Skin of body (tissue), 2 donors: ENCODE results near the gene RECQL. TPM values are rescaled to one million over a fixed set of nuclear protein-coding genes. Genes with fewer than 3 reads are reported as not detected.
A peak's percentile ranks its signal among the peaks of the same experiment; 100 is the strongest.

Experiments
- DNase-seq: peaks from one replicate; lab custom pipeline; 2025; lab: John Stamatoyannopoulos, UW
- total RNA-seq: library from RNA; depleted of rRNA; stranded (reverse); fragments of >200 nt; gene quantifications from one replicate; pipeline ENCODE4 v1.2.3, GENCODE V29; 2014

Gene RECQL, protein sequence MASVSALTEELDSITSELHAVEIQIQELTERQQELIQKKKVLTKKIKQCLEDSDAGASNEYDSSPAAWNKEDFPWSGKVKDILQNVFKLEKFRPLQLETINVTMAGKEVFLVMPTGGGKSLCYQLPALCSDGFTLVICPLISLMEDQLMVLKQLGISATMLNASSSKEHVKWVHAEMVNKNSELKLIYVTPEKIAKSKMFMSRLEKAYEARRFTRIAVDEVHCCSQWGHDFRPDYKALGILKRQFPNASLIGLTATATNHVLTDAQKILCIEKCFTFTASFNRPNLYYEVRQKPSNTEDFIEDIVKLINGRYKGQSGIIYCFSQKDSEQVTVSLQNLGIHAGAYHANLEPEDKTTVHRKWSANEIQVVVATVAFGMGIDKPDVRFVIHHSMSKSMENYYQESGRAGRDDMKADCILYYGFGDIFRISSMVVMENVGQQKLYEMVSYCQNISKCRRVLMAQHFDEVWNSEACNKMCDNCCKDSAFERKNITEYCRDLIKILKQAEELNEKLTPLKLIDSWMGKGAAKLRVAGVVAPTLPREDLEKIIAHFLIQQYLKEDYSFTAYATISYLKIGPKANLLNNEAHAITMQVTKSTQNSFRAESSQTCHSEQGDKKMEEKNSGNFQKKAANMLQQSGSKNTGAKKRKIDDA
- total RNA-seq: 36.4 TPM

DNA sequence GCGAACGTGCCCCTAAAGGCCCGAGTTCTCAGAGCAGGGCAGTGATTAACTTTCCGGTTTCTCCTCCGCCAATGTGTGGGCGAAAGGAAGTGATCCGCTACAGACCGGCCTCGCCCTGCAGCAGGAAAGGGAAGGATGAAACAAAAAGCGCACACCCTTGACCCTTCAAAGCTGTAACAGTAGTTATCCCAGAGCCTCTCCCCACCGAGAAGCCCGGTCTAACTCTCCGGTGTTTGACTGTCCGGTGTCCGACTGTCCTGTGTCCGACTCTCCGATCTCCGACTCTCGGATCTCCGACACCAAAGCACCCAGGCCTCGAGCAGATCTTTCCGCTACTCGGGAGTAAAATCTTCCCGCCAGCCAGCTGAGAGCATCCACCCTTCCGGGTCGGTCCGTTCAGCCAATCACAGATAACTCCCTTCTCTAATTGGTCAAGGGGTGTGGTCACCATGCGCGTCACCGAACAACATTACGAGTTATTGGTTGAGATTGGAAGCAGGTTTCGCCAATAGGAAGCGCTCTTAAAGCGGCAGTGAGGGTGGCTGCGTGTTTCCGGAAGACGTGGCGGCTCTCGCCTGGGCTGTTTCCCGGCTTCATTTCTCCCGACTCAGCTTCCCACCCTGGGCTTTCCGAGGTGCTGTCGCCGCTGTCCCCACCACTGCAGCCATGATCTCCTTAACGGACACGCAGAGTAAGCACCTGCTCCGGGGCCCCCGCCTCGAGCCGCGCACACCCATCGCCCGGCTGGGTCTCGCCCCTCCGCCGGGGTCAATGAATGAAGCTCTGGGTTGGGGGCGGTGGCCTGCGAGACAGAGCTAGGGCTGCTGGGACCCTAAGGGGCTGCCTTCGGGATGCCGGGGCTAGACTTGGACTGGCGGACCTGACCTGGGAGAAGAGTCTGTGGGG is at the start of gene RECQL, which contains the start of gene GOLT1B:
RECQL (minus strand) TSS at position 378 of the 906 bp plus-strand sequence. CDS start 2,065 bp downstream, outside the sequence.
GOLT1B (plus strand) TSS at position 532 of the 906 bp plus-strand sequence; CDS start at position 667, 135 bp downstream.
- peak; percentile 100 for DNase-seq

DNA sequence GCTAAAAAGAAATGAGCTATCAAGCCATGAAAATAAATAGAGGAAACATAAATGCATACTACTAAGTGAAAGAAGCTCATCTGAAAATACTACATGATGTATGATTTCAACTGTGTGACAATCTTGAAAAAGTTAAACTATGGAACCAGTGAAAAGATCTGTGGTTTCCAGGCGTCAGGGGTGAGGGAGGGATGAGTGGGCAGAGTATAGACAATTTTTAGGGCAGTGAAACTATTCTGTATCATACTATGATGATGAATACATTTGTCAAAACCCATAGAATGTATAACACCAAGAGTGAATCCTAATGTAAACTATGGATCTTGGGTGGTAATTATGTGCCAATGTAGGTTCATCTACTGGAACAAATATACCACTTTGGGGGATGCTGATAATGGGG is 46.0 kb upstream of the RECQL start:
- DNase-seq: no peak

DNA sequence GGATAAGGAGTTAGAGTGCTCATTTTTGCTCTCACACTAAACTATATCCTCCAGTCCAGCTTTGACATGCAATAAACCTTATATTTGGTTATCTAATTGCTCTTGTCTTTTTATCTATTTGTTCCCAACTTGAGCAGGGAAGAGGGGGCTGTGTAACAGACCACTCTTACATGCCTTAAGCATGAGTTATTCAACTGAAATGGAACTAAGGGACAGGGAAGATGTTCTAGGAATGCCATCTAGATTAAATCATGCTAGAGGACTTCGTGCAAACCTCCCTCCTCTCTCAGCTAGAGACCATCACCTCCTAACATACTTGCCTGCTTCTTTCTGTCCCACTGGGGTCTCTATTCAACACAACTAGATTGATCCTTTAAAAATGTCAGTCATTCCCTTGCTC is 45.3 kb upstream of the RECQL start:
- no peak for DNase-seq

DNA sequence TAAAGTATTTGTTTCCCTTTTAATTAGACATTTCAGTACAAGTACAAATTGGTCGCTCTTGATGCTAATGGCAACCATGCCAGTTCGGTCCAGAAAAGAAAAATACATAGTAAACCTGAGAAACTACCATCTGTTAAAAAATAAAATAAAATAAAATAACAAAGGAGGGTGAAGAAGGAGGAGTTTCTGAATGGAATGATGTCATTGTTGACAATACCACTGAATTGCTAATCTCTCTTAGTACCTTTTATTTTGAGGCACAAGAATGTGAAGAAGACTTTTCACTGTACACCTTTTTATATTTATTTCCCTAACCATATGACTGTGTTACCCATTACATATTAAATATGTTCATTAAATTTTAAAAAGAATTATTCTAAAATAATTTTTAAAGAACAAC is 44.1 kb upstream of the RECQL start:
- no peak for DNase-seq

DNA sequence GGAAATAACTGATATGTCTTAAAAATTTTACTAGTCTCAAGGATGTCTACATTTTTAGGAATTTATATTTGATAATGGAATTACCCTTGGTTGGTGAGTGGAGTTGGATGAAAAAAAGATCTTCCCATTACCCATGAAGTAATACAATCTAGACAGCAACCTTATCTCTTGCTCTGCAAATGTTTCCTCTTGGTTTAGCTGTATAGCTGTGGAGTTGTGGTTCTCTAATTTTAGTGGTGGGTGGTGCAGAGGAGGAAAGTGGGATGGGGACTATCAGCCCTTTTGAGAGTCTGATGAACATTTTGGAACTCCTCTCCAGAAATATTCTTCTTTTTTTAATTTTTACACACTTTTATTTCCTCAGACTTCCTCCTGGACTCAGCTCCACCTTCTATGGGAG is 41.7 kb upstream of the RECQL start:
- no peak for DNase-seq

DNA sequence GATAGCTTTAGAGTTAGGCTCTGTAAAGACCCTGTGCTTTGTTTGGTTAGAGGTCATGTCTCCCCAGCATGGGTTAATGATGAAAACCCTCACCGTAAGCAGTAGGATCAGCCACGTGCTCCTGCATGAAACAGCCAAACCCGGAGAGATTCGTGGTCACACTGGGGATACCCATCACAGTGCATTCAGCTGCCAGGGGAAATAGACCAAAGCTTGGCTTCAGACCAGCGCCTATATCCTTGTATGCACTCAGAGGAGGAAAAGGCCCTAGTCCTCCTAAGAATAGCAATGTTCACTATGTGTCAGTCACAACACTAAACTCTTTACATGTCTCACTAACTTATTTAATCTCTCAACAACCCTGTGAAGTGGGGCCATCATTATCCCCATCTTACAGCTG is 41.0 kb upstream of the RECQL start:
- DNase-seq: no peak

DNA sequence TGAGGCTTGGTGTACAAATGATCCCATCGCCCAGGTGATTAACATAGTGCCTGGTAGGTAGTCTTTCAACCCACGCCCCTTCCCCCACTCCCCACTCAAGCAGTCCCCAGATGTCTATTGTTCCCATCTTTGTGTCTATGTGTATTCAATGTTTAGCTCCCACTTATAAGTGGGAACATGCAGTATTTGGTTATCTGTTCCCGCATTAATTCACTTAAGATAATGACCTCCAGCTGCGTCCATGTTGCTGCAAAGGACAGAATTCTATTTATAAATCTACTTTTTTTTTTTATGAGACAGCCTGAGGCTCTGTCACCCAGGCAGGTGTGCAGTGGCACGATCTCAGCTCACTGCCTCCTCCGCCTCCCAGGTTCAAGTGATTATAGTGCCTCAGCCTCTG is 40.3 kb upstream of the RECQL start:
- no peak for DNase-seq

DNA sequence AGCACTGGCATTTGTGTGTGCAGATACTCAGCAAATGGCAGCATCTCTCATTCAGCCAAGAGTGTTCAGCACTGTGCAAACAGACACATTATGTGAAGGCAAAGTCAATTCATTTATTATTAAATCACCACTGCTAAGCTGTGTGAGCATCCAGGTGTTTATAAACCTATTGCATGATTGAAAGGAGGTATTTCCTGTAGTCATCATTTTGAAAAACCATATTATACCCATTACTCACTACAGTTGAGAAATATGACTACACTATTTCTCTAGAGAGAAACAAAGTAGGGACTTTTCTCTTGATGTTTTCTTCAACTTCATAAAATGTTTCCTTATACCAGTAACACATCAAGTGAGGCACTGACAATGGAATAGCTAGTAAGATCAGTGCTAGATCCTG is 38.4 kb upstream of the RECQL start:
- DNase-seq: no peak

DNA sequence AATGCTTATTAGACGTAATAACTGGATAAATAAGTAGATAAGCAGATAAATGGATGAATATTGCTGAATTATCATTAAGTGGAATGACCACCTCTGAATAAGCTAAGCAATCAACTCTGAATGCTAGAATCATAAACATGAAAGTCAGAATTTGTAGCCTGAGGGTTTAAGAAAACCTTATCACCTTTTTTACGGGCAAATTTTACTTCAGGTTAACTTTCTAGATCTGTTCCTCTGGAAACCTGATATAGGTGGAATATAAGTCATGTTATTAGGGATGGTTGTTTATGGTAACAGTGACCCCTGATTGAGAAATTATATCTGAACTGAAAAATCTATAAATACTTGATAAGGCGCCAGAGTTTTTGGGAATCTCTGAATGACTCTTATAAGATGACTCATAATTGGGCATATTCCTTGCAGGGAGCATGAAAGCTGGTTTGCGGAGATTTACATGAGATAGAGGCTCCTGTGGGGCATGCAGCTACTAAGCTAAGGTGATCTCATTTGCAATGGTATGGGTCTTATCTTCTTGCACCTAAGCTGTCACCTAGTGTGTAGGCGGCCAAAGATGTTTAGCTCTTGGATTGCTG is 36.7 kb upstream of the RECQL start:
- DNase-seq: no peak

DNA sequence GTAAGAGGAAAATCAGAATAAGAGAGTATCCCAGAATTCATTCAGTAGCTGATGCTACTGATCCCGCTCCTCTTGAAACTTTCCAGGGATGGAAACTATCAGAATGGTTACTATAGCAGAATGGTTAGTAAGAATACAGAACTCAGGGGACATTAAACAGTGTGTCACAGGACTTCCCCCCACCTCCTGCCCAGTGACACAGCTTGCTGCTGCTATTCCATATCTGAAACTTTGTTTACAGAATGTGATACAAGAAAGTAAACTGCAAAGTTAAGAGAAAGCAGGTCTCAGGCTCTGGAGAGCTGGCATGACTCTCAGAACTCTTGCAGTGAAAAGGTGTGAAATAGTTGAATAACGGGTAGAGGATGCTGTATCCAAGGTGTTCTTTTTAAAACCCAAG is 28.0 kb upstream of the RECQL start:
- DNase-seq: no peak

DNA sequence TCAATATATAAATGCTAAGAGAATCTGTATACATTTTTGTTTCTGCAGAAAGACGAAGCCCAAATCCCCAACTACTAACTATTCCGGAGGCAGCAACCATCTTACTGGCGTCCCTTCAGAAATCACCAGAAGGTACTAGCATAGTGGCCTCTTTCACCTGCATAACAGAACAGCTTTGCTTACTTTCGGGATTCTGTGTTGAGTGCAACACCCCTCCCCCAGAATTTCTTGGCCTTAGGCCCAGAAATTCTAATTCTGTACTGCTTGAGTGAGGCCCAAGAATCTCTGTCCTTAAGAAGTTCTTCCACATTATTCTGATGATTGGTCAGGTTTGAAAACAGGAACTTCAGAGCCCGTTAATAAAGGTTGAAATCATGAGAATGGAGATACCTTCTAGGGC is 27.5 kb upstream of the RECQL start:
- DNase-seq: no peak

DNA sequence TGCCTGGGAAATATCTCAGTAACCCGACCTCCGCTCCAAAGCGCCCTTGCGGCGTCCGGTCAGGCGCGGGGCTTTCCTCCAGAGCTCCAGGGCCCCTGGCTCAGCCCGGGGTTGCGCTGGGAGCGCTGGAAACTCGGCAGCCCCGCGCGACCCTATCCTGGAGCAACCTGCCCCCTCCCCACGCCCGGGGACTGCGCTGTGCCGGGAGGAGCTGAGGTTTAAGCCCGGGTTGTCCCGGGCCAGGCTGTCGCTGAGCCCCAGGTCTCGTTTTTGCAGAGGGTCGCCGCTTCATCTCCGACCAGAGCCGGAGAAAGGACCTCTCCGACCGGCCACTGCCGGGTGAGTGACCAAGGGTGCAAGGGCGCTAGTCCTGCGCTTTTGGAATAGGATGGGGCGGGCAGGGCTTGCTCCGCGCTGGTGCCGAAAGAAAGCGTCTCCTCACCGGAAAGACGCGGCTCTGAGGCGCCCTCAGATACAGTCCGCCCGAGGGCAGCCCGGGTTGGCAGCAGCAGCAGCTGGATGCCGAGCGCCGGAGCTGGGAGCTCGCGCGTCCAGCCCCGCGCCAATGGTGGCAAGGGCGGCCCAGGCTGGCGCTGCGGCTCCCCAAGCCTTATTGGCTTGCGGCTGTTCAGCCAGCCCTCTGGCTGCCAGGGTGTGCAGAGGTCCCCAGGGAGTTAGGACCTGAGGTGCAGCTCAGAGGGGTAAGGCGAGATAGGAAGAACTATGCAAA is 26.2 kb upstream of the RECQL start:
- DNase-seq: no peak

DNA sequence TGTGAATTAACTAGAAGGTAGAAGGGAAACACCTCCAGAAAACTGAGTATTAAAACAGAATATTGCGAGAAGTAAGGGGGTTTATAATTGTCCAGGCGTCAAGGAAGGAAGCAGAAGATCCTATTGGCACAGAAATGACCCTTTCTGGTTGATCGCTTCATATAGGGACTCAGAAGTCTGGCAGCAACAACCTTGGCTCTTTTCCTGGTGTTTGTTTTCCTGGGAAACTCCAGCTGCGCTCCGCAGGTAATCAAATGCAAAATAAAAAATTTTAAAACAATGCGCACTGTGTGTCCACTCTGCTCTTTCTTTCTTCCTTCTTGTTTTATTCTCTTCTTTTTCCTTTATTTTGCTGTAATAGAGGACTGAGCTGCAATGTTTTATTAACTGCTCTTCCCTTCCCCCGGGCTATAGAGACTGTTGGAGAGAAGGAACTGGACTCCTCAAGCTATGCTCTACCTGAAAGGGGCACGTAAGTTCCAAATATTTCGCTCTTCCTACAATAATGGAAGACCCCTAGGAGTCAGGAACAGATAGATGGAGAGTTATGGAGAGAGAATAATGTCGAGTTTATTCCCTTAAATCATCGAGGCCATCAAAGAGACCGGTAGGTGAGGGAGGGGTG is 25.4 kb upstream of the RECQL start:
- no peak for DNase-seq

DNA sequence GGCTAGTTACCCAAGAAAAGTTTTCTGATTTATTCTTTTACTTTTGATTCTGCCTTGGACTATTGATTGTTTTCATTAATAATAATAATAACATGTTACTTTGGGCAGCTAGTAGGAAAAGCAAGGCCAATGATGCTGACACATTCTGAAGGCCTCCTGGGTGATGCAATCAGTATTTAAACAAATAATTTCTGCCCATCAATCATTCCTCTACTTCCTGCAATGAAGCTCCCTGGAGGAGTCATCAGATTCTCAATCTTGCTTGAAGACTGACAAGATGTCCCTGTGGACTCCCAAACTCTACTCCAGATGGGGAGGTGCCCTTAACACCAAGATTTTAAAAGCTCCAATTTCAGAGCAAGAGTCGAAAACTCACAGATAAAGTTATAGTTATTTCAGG is 24.6 kb upstream of the RECQL start, which contains the start of gene SPX:
SPX (plus strand) TSS at position 244 of the 400 bp plus-strand sequence. CDS start 177 bp downstream, outside the sequence.
- DNase-seq: no peak

DNA sequence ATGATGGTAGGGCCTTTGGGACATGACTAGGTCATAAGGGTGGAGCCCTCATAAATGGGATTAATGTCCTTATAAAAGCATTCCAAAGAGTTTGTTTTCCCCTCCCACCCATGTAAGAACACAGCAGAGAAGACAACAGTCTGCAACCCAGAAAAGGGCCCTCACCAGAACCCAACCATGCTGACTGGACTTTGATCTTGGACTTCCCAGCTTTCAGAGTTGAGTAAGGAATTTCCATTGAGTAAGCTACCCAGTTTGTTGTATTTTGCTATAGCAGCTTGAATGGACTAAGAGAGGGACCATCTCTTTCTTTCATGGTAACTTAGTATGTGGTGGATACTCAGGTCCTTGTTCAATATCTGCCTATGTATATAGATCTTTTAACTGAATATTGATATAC is 21.7 kb upstream of the RECQL start:
- no peak for DNase-seq

DNA sequence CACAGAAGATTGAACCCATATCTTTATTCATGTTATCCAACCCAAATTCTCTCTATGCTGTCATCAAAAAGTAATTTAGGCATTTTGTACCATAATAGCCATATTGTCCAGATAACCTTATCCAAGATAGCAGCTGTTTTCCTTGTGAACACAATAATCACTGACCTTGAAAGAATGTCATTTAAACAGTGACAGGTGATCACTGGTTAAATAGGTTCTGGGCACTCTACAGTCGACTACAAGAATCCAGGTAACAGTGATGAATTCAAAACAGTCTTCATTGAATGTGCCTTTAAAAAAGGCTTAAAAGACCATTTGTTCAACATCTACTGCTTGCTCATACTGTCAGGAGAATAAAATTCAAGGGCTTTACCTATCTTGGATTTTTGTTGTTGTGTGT is 20.1 kb upstream of the RECQL start:
- no peak for DNase-seq

DNA sequence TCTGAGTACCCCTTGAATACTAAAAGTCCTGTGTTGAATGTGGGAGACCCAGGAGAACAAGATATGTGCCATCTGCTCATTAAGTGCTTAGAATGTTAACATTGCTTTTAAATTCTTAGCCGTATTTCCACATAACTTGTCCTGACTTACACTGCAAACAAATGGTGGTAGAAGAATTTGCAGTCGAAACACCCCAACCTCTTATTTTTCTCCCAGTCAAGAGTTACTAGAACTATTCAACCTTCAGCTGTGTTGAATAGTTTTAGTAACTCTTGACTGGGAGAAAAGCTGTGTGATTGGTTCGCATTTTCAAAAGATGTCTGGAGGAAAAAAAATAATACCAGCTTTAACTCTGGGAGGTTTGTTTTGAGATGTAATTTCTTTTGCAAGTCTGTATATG is 17.0 kb upstream of the RECQL start:
- DNase-seq: no peak

DNA sequence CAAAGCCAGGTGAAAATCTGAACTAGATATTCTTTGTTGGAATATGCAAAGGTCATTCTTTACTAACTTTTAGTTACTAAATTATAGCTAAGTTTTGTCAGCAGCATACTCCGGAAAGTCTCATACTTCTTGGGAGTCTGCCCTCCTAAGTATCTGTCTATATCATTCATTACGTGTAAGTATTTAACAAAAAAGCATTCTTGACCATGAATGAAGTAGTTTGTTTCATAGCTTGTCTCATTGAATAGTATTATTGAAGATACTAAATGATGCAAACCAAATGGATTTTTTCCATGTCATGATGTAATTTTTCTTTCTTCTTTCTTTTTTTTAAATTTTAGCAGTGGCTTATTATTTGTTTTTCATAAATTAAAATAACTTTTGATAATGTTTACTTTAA is 14.8 kb upstream of the RECQL start:
- no peak for DNase-seq

DNA sequence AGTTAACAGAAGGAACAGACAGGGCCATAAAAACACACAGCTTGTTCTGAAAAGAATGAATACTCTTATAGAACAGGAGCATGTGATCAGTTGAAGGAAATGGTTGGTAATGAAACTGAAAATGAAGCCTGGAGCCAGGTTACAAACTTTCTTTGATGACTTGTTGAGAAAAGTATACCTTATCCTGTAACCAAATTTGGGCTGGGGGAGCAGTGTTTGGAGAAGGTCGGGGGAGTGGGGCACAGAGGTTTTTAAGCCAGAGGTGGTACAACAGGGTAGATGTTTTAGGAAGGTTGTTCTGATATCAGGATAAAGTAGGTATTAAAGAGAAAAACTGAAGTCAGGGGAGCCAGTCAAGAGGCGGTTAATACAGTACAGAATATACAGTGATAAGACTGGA is 8.3 kb upstream of the RECQL start:
- no peak for DNase-seq

DNA sequence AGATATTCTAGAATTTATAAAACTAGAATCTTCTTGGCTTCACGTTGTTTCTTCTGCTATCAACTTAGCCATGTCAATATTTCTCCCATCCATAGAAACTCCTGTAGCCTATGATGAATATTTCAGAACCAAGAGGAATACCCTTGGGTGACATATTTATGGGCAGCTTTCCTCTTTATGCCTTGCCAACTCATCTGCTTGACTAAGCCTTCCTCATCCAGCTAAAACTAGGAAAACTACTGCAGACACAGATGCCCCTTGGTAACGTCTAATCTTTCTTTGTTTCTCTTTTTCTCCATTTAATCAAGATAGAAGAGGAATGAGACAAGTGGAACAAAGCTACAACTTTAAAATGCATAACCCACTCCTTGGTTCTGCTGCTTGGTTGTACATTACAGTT is 6.4 kb upstream of the RECQL start:
- no peak for DNase-seq
